Measurements from ENCODE around the gene KIF16B.
"Not testable (repeated sequence)": the region's sequence is repeated elsewhere in the genome, so short reads cannot be mapped to it uniquely, and the experiment has no call there.

KIF16B gene

DNA sequence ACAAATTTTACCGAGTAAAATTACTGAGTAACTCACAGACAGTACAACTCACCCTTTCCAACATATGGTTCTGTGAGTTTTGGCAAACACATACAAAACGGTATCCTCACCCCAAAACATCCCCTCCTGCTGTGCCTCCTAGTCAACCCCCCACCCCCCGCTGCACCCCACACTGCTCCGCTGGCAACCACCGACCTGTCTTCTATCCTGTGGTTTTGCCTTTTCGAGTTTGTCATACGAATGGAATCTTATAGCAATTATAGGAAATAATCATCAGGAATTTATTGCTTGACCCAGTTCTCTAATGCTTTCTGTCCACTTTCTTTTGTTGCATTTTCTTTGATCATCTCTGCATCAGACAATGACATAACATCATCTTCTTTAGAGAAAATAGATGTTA is 312.3 kb downstream of the KIF16B start:
- no peak for DNase-seq (ENCODE audit: low spot score)
- Histone ChIP-seq H3K27ac (no peak overlapping the region), H3K4me3 (no peak overlapping the region)
- no peak for TF ChIP-seq CTCF (IDR thresholded peaks at IDR 0.05)

DNA sequence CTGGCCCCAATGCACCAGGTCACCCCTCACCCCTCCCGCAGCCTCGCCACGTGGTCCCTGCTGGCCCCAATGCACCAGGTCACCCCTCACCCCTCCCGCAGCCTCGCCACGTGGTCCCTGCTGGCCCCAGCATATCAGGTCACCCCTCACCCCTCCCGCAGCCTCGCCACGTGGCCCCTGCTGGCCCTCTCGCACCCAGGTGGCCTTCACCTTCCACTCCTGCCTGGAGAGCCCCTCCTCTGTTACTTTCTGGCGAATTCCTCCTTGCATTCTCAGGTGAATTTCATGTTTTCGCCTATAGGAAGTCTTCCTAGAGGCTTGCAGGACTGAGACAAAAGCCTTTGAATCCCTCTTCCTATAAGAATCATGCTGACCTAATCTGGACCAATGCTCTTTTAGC is 313.1 kb downstream of the KIF16B start:
- not testable (repeated sequence) for DNase-seq (ENCODE audit: low spot score); H3K4me3 ChIP-seq; H3K27ac ChIP-seq

DNA sequence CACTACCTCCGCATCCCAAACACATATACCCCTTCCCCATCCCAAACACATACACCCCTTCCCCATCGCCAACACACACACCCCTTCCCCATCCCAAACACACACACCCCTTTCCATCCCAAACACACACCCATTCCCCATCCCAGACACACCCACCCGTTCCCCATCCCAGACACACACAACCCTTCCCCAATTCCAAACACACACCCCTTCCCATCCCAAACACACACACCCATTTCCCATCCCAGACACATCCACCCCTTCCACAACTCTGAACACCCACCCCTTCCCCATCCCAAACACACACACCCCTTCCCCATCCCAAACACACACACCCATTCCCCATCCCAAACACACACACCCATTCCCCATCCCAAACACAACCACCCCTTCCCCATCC is 314.5 kb downstream of the KIF16B start:
- TF ChIP-seq CTCF (IDR thresholded peaks at IDR 0.05) = no peak
- DNase-seq (ENCODE audit: low spot score) = peak; percentile 33
- Histone ChIP-seq H3K27ac (no peak overlapping the region), H3K4me3 (no peak overlapping the region)

DNA sequence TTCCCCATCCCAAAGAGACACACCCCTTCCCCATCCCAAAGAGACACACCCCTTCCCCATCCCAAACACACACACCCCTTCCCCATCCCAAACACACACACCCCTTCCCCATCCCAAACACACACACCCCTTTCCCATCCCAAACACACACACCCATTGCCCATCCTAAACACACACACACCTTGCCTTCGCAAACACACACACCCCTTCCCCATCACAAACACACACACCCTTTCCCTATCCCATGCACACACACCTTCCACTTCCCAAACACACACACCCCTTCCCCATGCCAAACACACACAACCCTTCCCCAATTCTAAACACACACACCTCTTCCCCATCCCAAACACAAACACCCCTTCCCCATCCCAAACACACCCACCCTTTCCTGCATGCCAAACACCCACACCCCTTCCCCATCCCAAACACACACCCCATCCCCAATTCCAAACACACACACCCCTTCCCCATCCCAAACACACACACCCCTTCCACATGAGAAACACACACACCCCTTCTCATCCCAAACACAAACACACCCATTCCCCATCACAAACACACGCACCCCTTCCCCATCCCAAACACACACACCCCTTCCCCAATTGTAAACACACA is 315.3 kb downstream of the KIF16B start:
- Histone ChIP-seq H3K27ac (no peak overlapping the region), H3K4me3 (no peak overlapping the region)
- no peak for TF ChIP-seq CTCF (IDR thresholded peaks at IDR 0.05)
- DNase-seq (ENCODE audit: low spot score) = no peak

GRCh38 chr20:16257021-16257420 is 316.2 kb downstream of the KIF16B start:
- Histone ChIP-seq H3K27ac (no peak overlapping the region), H3K4me3 (no peak overlapping the region)
- no peak for DNase-seq (ENCODE audit: low spot score)
- no peak for TF ChIP-seq CTCF (IDR thresholded peaks at IDR 0.05)

GRCh38 chr20:16246870-16247269 is 326.4 kb downstream of the KIF16B start:
- no peak for TF ChIP-seq CTCF (IDR thresholded peaks at IDR 0.05)
- no peak for DNase-seq (ENCODE audit: low spot score)
- Histone ChIP-seq H3K4me3 (no peak overlapping the region), H3K27ac (no peak overlapping the region)

GRCh38 chr20:16246291-16246690 is 327.0 kb downstream of the KIF16B start:
- no peak for DNase-seq (ENCODE audit: low spot score)
- Histone ChIP-seq H3K4me3 (no peak overlapping the region), H3K27ac (no peak overlapping the region)
- no peak for TF ChIP-seq CTCF (IDR thresholded peaks at IDR 0.05)

DNA sequence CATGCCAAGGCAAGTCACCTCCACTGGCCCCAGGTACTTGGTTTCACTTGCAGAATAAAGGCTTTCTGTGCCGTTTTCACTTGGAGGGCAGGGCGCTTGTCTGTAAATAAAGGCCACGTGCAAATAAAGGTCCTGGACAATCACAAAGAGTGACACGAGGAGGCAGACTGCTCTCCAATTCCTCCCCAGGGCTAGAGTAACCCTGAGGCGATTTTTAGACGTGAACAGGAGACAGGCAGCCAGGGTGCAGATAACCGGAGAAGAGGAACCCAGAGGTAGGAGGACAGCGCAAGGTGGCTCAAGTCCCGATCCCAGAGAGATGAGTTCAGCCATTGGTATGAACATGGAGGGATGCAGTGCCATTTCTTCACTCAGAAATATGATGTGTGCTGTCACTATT is 327.4 kb downstream of the KIF16B start:
- no peak overlapping the region for H3K4me3 ChIP-seq
- no peak overlapping the region for H3K27ac ChIP-seq
- no peak for DNase-seq (ENCODE audit: low spot score)
- no peak for TF ChIP-seq CTCF (IDR thresholded peaks at IDR 0.05)

Measured in coronary artery (tissue), 2 donors.